ENCODE results near the gene GRWD1. TPM values are rescaled to one million over a fixed set of nuclear protein-coding genes. Genes with fewer than 3 reads are reported as not detected.

Gene GRWD1
- total and polyA plus RNA-seq, 2 donors (not counting 1 experiment from before 2014, with no cell fraction given), result 10.6 to 40.7 TPM

DNA sequence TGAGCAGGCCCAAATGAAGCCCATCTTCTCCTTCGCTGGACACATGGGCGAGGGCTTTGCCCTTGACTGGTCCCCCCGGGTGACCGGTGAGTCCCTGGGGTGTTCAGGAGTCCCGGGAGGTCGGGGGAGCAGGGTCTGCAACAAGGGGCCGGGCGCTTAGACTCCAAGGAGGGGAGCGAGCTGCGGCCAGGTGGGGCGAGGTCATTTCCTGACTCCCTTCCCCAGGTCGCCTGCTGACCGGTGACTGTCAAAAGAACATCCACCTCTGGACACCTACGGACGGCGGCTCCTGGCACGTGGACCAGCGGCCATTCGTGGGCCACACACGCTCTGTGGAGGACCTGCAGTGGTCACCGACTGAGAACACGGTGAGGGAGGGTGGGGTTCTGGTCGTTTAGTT lies 4.7 kb downstream of the GRWD1 start:
- intact Hi-C loops (cut with micrococcal nuclease), result no loop called here
- TF ChIP-seq, protein P1, sequence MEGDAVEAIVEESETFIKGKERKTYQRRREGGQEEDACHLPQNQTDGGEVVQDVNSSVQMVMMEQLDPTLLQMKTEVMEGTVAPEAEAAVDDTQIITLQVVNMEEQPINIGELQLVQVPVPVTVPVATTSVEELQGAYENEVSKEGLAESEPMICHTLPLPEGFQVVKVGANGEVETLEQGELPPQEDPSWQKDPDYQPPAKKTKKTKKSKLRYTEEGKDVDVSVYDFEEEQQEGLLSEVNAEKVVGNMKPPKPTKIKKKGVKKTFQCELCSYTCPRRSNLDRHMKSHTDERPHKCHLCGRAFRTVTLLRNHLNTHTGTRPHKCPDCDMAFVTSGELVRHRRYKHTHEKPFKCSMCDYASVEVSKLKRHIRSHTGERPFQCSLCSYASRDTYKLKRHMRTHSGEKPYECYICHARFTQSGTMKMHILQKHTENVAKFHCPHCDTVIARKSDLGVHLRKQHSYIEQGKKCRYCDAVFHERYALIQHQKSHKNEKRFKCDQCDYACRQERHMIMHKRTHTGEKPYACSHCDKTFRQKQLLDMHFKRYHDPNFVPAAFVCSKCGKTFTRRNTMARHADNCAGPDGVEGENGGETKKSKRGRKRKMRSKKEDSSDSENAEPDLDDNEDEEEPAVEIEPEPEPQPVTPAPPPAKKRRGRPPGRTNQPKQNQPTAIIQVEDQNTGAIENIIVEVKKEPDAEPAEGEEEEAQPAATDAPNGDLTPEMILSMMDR (IDR thresholded peaks at IDR 0.05), result no peak
- TF ChIP-seq EZH2 (IDR thresholded peaks at IDR 0.05; ENCODE audit: borderline replicate concordance, insufficient read depth, low read depth, low read length, poor library complexity, severe bottlenecking), result no peak
- peaks cover 6 to 9% of the 10 kb centered on the region in 2 donors for H3K4me1 ChIP-seq (ENCODE audit: control insufficient read depth in 2 of 2, insufficient read depth in 2 of 2, low read length in 2 of 2)
- no peaks in the 10 kb centered on the region for H3K9me3 ChIP-seq (ENCODE audit: control extremely low read depth in 1 of 3, control insufficient read depth in 2 of 3, insufficient read depth in 1 of 3, low read length in 2 of 3)
- no peaks in the 10 kb centered on the region for H3K27me3 Mint-ChIP-seq
- CTCF ChIA-PET, result no interaction called here
- peaks cover 0 to 71% of the 10 kb centered on the region in 2 experiments for H3K36me3 ChIP-seq (replicated peaks in 1 of 2; ENCODE audit: control extremely low read depth in 1 of 2, control insufficient read depth in 1 of 2, extremely low read depth in 1 of 2, insufficient read depth in 2 of 2, low read length in 1 of 2)
- H3K27ac ChIP-seq (ENCODE audit: low read length in 2 of 2), result no peak overlapping the region
- H3K9me3 Mint-ChIP-seq (ENCODE audit: insufficient read depth), result no peaks in the 10 kb centered on the region
- ATAC-seq (ENCODE audit: low read depth) (no peak), DNase-seq (no peak)
- POLR2A ChIA-PET, result no interaction called here
- H3K4me1 Mint-ChIP-seq, result peaks cover 28% of the 10 kb centered on the region
- no peak overlapping the region for H3K4me2 ChIP-seq (replicated peaks; ENCODE audit: low read depth, low read length, poor library complexity, severe bottlenecking)
- H4K20me1 ChIP-seq (ENCODE audit: control insufficient read depth, insufficient read depth, low read length, poor library complexity, severe bottlenecking), result peaks cover 31% of the 10 kb centered on the region
- WGBS (ENCODE audit: insufficient coverage), result 98% methylated on average over 21 of the region's 23 CpGs
- no peak overlapping the region for H3K4me3 Mint-ChIP-seq
- no peaks in the 10 kb centered on the region for H3K27me3 ChIP-seq (replicated peaks in 1 of 4; ENCODE audit: control extremely low read depth in 1 of 4, control insufficient read depth in 3 of 4, insufficient read depth in 4 of 4, low read length in 3 of 4)
- H3K4me3 ChIP-seq (ENCODE audit: control extremely low read depth in 1 of 5, extremely low read depth in 1 of 5, insufficient read depth in 1 of 5, low read depth in 2 of 5, low read length in 4 of 5), result no peak overlapping the region
- no peak overlapping the region for H3K9ac ChIP-seq (ENCODE audit: low read length)
- H2AFZ ChIP-seq (ENCODE audit: insufficient read depth, low read depth, low read length, poor library complexity, severe bottlenecking), result no peak overlapping the region
- peaks cover 27% of the 10 kb centered on the region for H3K79me2 ChIP-seq (ENCODE audit: control insufficient read depth, insufficient read depth, low read length)
- H3K27ac Mint-ChIP-seq, result no peak overlapping the region

DNA sequence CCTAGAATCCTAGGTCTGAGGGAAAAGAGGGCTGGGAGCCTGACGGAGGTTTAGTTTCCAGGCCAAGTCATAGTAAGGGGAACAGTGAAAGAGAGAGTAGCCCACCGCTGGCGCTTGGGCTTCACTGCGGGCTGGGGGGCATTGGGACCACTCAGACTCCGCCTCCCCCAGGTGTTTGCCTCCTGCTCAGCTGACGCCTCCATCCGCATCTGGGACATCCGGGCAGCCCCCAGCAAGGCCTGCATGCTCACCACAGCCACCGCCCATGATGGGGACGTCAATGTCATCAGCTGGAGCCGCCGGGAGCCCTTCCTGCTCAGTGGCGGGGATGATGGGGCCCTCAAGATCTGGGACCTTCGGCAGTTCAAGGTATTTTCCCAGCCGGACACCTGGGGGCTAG lies 5.1 kb downstream of the GRWD1 start:
- no peak overlapping the region for H3K27ac Mint-ChIP-seq
- no peaks in the 10 kb centered on the region for H3K27me3 ChIP-seq (replicated peaks in 1 of 4; ENCODE audit: control extremely low read depth in 1 of 4, control insufficient read depth in 3 of 4, insufficient read depth in 4 of 4, low read length in 3 of 4)
- H3K4me2 ChIP-seq (replicated peaks; ENCODE audit: low read depth, low read length, poor library complexity, severe bottlenecking), result no peak overlapping the region
- TF ChIP-seq, protein P1 (IDR thresholded peaks at IDR 0.05), result no peak
- no peak for TF ChIP-seq EZH2 (IDR thresholded peaks at IDR 0.05; ENCODE audit: borderline replicate concordance, insufficient read depth, low read depth, low read length, poor library complexity, severe bottlenecking)
- 96% methylated on average over 13 of the region's 15 CpGs for WGBS (ENCODE audit: insufficient coverage)
- peaks cover 23% of the 10 kb centered on the region for H3K4me1 Mint-ChIP-seq
- H2AFZ ChIP-seq (ENCODE audit: insufficient read depth, low read depth, low read length, poor library complexity, severe bottlenecking), result no peak overlapping the region
- peaks cover 31% of the 10 kb centered on the region for H3K79me2 ChIP-seq (ENCODE audit: control insufficient read depth, insufficient read depth, low read length)
- DNase-seq (no peak), ATAC-seq (ENCODE audit: low read depth) (no peak)
- H3K9me3 Mint-ChIP-seq (ENCODE audit: insufficient read depth), result no peaks in the 10 kb centered on the region
- H3K9ac ChIP-seq (ENCODE audit: low read length), result no peak overlapping the region
- peaks cover 6 to 11% of the 10 kb centered on the region in 2 donors for H3K4me1 ChIP-seq (ENCODE audit: control insufficient read depth in 2 of 2, insufficient read depth in 2 of 2, low read length in 2 of 2)
- ChIA-PET POLR2A (no interaction called here), CTCF (no interaction called here)
- H3K27ac ChIP-seq (ENCODE audit: low read length in 2 of 2), result no peak overlapping the region
- peaks cover 35% of the 10 kb centered on the region for H4K20me1 ChIP-seq (ENCODE audit: control insufficient read depth, insufficient read depth, low read length, poor library complexity, severe bottlenecking)
- H3K9me3 ChIP-seq (ENCODE audit: control extremely low read depth in 1 of 3, control insufficient read depth in 2 of 3, insufficient read depth in 1 of 3, low read length in 2 of 3), result no peaks in the 10 kb centered on the region
- H3K36me3 ChIP-seq (replicated peaks in 1 of 2; ENCODE audit: control extremely low read depth in 1 of 2, control insufficient read depth in 1 of 2, extremely low read depth in 1 of 2, insufficient read depth in 2 of 2, low read length in 1 of 2), result peaks cover 0 to 75% of the 10 kb centered on the region in 2 experiments
- intact Hi-C loops (cut with micrococcal nuclease), result no loop called here
- H3K4me3 Mint-ChIP-seq, result no peak overlapping the region
- H3K27me3 Mint-ChIP-seq, result no peaks in the 10 kb centered on the region
- H3K4me3 ChIP-seq (ENCODE audit: control extremely low read depth in 1 of 5, extremely low read depth in 1 of 5, insufficient read depth in 1 of 5, low read depth in 2 of 5, low read length in 4 of 5), result no peak overlapping the region

Measured in B cell (primary cell).